ENCODE results near the gene EIF2AK3. TPM values are rescaled to one million over a fixed set of nuclear protein-coding genes. Genes with fewer than 3 reads are reported as not detected.

EIF2AK3 gene
- total and polyA plus RNA-seq, 10 of the 15 experiments (the other 5 are each of a cell fraction or from before 2014, with no cell fraction given): 5.0 to 44.7 (median 22.4) TPM

GRCh38 chr2:88621432-88621831, 5.8 kb downstream of the EIF2AK3 start:
- 92% methylated on average over 3 of the region's 3 CpGs for WGBS (ENCODE audit: insufficient coverage, insufficient replicate concordance, low lambda C conversion rate, missing lambda C conversion rate)
- H2AFZ ChIP-seq (ENCODE audit: control insufficient read depth, low read depth, low read length): no peak overlapping the region
- peaks cover 20% of the 10 kb centered on the region for H3K4me1 ChIP-seq (ENCODE audit: control insufficient read depth, insufficient read depth, low read length)
- peaks cover 0 to 4% of the 10 kb centered on the region in 2 experiments; a peak in 1 of 4 replicates for H3K36me3 ChIP-seq (ENCODE audit: control insufficient read depth in 2 of 2, insufficient read depth in 2 of 2, low read length in 1 of 2)
- H3K4me2 ChIP-seq (ENCODE audit: control insufficient read depth, insufficient read depth): peak overlapping the region; percentile 28; the same call in 1 of the 2 replicates
- no peak overlapping the region for H3K27ac ChIP-seq (ENCODE audit: control insufficient read depth, insufficient read depth)
- ChIA-PET POLR2A (interaction anchor here (0.7 to 6.9 kb wide), 6 partner anchors 10 to 26 kb away, joined by 4 to 62 read pairs (median 12); no protein-coding TSS in a partner anchor), SMC1A (ENCODE audit: uncharacterized antibody, unreplicated experiment) (interaction anchor here (1.3 to 11.2 kb wide), 4 partner anchors 8 to 27 kb away, joined by 3 to 231 read pairs (median 10); no protein-coding TSS in a partner anchor), CTCF (interaction anchor here (1.4 to 7.3 kb wide), 3 partner anchors 14 to 49 kb away, joined by 3 to 45 read pairs (median 36); no protein-coding TSS in a partner anchor), RAD21 (ENCODE audit: unreplicated experiment) (interaction anchor here (1.0 to 3.8 kb wide), 5 partner anchors 9 to 48 kb away, joined by 5 to 27 read pairs (median 16); no protein-coding TSS in a partner anchor)
- TF ChIP-seq FOS (IDR thresholded peaks at IDR 0.05; ENCODE audit: borderline replicate concordance, extremely low read depth, insufficient read length): no peak
- TF ChIP-seq KAT2A (conservative IDR thresholded peaks at IDR 0.05; ENCODE audit: control insufficient read depth, low read depth, low read length): no peak
- TF ChIP-seq USF2 (IDR thresholded peaks at IDR 0.05; ENCODE audit: borderline replicate concordance, low read depth, low read length): no peak
- no peak for TF ChIP-seq PKNOX1 (IDR thresholded peaks at IDR 0.05)
- TF ChIP-seq HSF1 (IDR thresholded peaks at IDR 0.05; ENCODE audit: low read depth, low read length): no peak
- no peak for TF ChIP-seq ZNF274 (IDR thresholded peaks at IDR 0.05; ENCODE audit: insufficient read depth, insufficient read length)
- no peak for TF ChIP-seq GABPA (IDR thresholded peaks at IDR 0.05; ENCODE audit: low read depth)
- no peak for TF ChIP-seq YBX1 (IDR thresholded peaks at IDR 0.05)
- no peak for TF ChIP-seq IRF3 (IDR thresholded peaks at IDR 0.05)
- TF ChIP-seq KLF5 (IDR thresholded peaks at IDR 0.05; ENCODE audit: partially characterized antibody): no peak
- TF ChIP-seq SRF (IDR thresholded peaks at IDR 0.05; ENCODE audit: low read depth in 2 of 2, low read length in 2 of 2): no peak
- TF ChIP-seq SIX5 (IDR thresholded peaks at IDR 0.05; ENCODE audit: low read depth, low read length, severe bottlenecking): no peak
- no peak for TF ChIP-seq NRF1 (conservative IDR thresholded peaks at IDR 0.05; ENCODE audit: low read depth, low read length)
- TF ChIP-seq EED (IDR thresholded peaks at IDR 0.05; ENCODE audit: low read depth): no peak
- TF ChIP-seq FOXK2 (IDR thresholded peaks at IDR 0.05): no peak
- TF ChIP-seq BMI1 (IDR thresholded peaks at IDR 0.05; ENCODE audit: borderline replicate concordance): no peak
- no peak for TF ChIP-seq MEF2A (IDR thresholded peaks at IDR 0.05; ENCODE audit: insufficient read depth, low read depth, low read length)
- no peak for TF ChIP-seq RUNX3 (IDR thresholded peaks at IDR 0.05; ENCODE audit: low read length)
- TF ChIP-seq CEBPB (IDR thresholded peaks at IDR 0.05; ENCODE audit: borderline replicate concordance in 1 of 2, low read depth in 2 of 2, low read length in 2 of 2): no peak
- no peak overlapping the region for H3K4me3 ChIP-seq
- intact Hi-C loops (cut with micrococcal nuclease; ENCODE audit: unreplicated experiment) (no loop called here), in situ Hi-C loops (cut with MboI) (no loop called here)
- BruUV-seq (replicated peaks): no TSS peak
- no peaks in the 10 kb centered on the region for H3K27me3 ChIP-seq (replicated peaks in 1 of 2; ENCODE audit: control insufficient read depth in 2 of 2, insufficient read depth in 2 of 2, low read length in 1 of 2)
- FAIRE-seq (no peak), ATAC-seq (no peak), DNase-seq (ENCODE audit: low read depth, low spot score) (no peak)
- peaks cover 92% of the 10 kb centered on the region for H3K79me2 ChIP-seq (ENCODE audit: control insufficient read depth, insufficient read depth, low read length)
- no peaks in the 10 kb centered on the region for H3K9me3 ChIP-seq (replicated peaks; ENCODE audit: control insufficient read depth, insufficient read depth, low read length)
- no peak overlapping the region for H3K9ac ChIP-seq (ENCODE audit: control insufficient read depth, insufficient read depth, low read length)
- H4K20me1 ChIP-seq (ENCODE audit: control insufficient read depth, insufficient read depth): no peaks in the 10 kb centered on the region; the same call in 1 of the 2 replicates
